ENCODE data around the gene PARN. TPM values are rescaled to one million over a fixed set of nuclear protein-coding genes. Genes with fewer than 3 reads are reported as not detected.
"Not testable (repeated sequence)": the region's sequence is repeated elsewhere in the genome, so short reads cannot be mapped to it uniquely, and the experiment has no call there.

The PARN gene
- total and polyA plus RNA-seq, 8 donors = 9.9 to 75.3 (median 24.2) TPM

- intact Hi-C loops (cut with DNase I; ENCODE audit: low total_unique reads) = no loop called here
- no peak overlapping the region for H3K4me3 ChIP-seq
- TF ChIP-seq CTCF (IDR thresholded peaks at IDR 0.05) = no peak
- no peak for TF ChIP-seq POLR2AphosphoS5 (IDR thresholded peaks at IDR 0.05)
- TF ChIP-seq EP300 (IDR thresholded peaks at IDR 0.05) = no peak
- TF ChIP-seq POLR2A (IDR thresholded peaks at IDR 0.05) = no peak
- peaks cover 0 to 11% (median 8%) of the 10 kb centered on the region in 4 donors for H3K4me1 ChIP-seq
- no peaks in the 10 kb centered on the region for H3K27me3 ChIP-seq
- 47 to 86% (median 71%) methylated on average over 1 of the region's 1 CpG for WGBS, 5 donors
- DNase-seq = no peak
- H3K9me3 ChIP-seq = no peaks in the 10 kb centered on the region
- H3K36me3 ChIP-seq = peaks cover 37 to 88% (median 83%) of the 10 kb centered on the region in 4 donors
- H3K27ac ChIP-seq = no peak overlapping the region
Measured at GRCh38 chr16:14576532-14576931, 53.5 kb downstream of the PARN start.

- H3K9me3 ChIP-seq = no peaks in the 10 kb centered on the region
- DNase-seq = no peak
- no peak overlapping the region for H3K27ac ChIP-seq
- TF ChIP-seq EP300 (IDR thresholded peaks at IDR 0.05) = no peak
- no peak for TF ChIP-seq POLR2AphosphoS5 (IDR thresholded peaks at IDR 0.05)
- TF ChIP-seq CTCF (IDR thresholded peaks at IDR 0.05) = no peak
- no peak for TF ChIP-seq POLR2A (IDR thresholded peaks at IDR 0.05)
- no peaks in the 10 kb centered on the region for H3K27me3 ChIP-seq
- intact Hi-C loops (cut with DNase I; ENCODE audit: low total_unique reads) = no loop called here
- H3K4me1 ChIP-seq = peaks cover 0 to 11% (median 8%) of the 10 kb centered on the region in 4 donors
- H3K36me3 ChIP-seq = peaks cover 33 to 83% (median 78%) of the 10 kb centered on the region in 4 donors
- 94 to 97% (median 95%) methylated on average over 3 of the region's 3 CpGs for WGBS, 5 donors
- no peak overlapping the region for H3K4me3 ChIP-seq
Measured at GRCh38 chr16:14576069-14576468, 54.0 kb downstream of the PARN start.

- H3K4me1 ChIP-seq; H3K27me3 ChIP-seq; H3K9me3 ChIP-seq; H3K4me3 ChIP-seq; intact Hi-C loops (cut with DNase I; ENCODE audit: low total_unique reads); H3K27ac ChIP-seq; DNase-seq: not testable (repeated sequence)
- H3K36me3 ChIP-seq = peaks cover 21 to 71% (median 66%) of the 10 kb centered on the region in 4 donors
- whole genome bisulfite sequencing, 5 donors = 97 to 100% (median 98%) methylated on average over 4 of the region's 4 CpGs
Measured at GRCh38 chr16:14574698-14575415, 55.2 kb downstream of the PARN start.

- intact Hi-C loops (cut with DNase I; ENCODE audit: low total_unique reads) = no loop called here
- Histone ChIP-seq H3K36me3 (peaks cover 14 to 48% (median 43%) of the 10 kb centered on the region in 4 donors), H3K4me3 (no peak overlapping the region), H3K9me3 (no peaks in the 10 kb centered on the region), H3K27me3 (no peaks in the 10 kb centered on the region), H3K4me1 (peaks cover 9 to 21% (median 16%) of the 10 kb centered on the region in 4 donors), H3K27ac (no peak overlapping the region)
- TF ChIP-seq EP300 (IDR thresholded peaks at IDR 0.05) (no peak), CTCF (IDR thresholded peaks at IDR 0.05) (no peak)
- no peak for DNase-seq
- WGBS, 5 donors = 82 to 98% (median 84%) methylated on average over 2 of the region's 2 CpGs
Measured at GRCh38 chr16:14572535-14572934, 57.5 kb downstream of the PARN start.

- Histone ChIP-seq H3K36me3 (peaks cover 0 to 16% (median 10%) of the 10 kb centered on the region in 4 donors), H3K27me3 (no peaks in the 10 kb centered on the region), H3K9me3 (no peaks in the 10 kb centered on the region), H3K27ac (peak overlapping the region in 1 of 5 donors; percentile 49), H3K4me3 (no peak overlapping the region), H3K4me1 (peaks cover 30 to 54% (median 42%) of the 10 kb centered on the region in 4 donors)
- no peak for TF ChIP-seq CTCF (IDR thresholded peaks at IDR 0.05)
- TF ChIP-seq POLR2AphosphoS5 (IDR thresholded peaks at IDR 0.05) = no peak
- TF ChIP-seq EP300 (IDR thresholded peaks at IDR 0.05) = no peak
- no peak for TF ChIP-seq POLR2A (IDR thresholded peaks at IDR 0.05)
- 24 to 60% (median 42%) methylated on average over 4 of the region's 4 CpGs for WGBS, 5 donors
- intact Hi-C loops (cut with DNase I; ENCODE audit: low total_unique reads) = no loop called here
- no peak for DNase-seq
Measured at GRCh38 chr16:14569213-14569612, 60.8 kb downstream of the PARN start.

Data from stomach (tissue), 9 donors.